WTC11 (cell line): ENCODE data around the gene TMED1. TPM values are rescaled to one million over a fixed set of nuclear protein-coding genes. Genes with fewer than 3 reads are reported as not detected.

Source experiments
- ATAC-seq: fragments of 200-7000 bp; cut with Tn5 transposase; 2 replicates; pipeline ENCODE4 v1.10.0; 2021; ENCODE audit warnings: mild to moderate bottlenecking, moderate library complexity
- CTCF ChIA-PET: fragments of 300-600 bp; sonication (Branson Sonifier 250); formaldehyde crosslinking; loops from one replicate; lab custom pipeline; 2021; ENCODE audit warnings: antibody characterized with exemption; lab: Charles Lee
- POLR2A ChIA-PET: fragments of 350-600 bp; sonication (Branson Sonifier 250); formaldehyde crosslinking; loops from one replicate; lab custom pipeline; 2021; ENCODE audit warnings: antibody characterized with exemption; lab: Charles Lee
- DNase-seq: peaks from one replicate; pipeline ENCODE4 v3.0.0; 2021; ENCODE audit warnings: low spot score
- H3K27ac Mint-ChIP-seq: 2 replicates; pipeline ENCODE4 v1.8.0; 2021; ENCODE audit warnings: mixed read lengths
- H3K27me3 Mint-ChIP-seq: 2 replicates; pipeline ENCODE4 v1.8.0; 2021; ENCODE audit warnings: low read depth, mild to moderate bottlenecking, moderate library complexity, mixed read lengths
- H3K36me3 Mint-ChIP-seq: 2 replicates; pipeline ENCODE4 v1.8.0; 2021; ENCODE audit warnings: mixed read lengths
- H3K4me1 Mint-ChIP-seq: 2 replicates; pipeline ENCODE4 v1.8.0; 2022; ENCODE audit warnings: mixed read lengths
- H3K4me3 Mint-ChIP-seq: 2 replicates; pipeline ENCODE4 v1.8.0; 2021; ENCODE audit warnings: mild to moderate bottlenecking, moderate library complexity, mixed read lengths
- H3K9me3 Mint-ChIP-seq: 2 replicates; pipeline ENCODE4 v1.8.0; 2021; ENCODE audit warnings: mixed read lengths
- CREM ChIP-seq: sonication (generic); formaldehyde crosslinking; IDR thresholded peaks from 2 replicates; pipeline ENCODE4 v1.8.1; 2022; ENCODE audit warnings: mild to moderate bottlenecking, missing genetic modification reagents, moderate library complexity
- EMX1 ChIP-seq: fragments of 250-450 bp; sonication (Bioruptor Pico); IDR thresholded peaks from 2 replicates; pipeline ENCODE4 v1.8.0; 2021; ENCODE audit warnings: mild to moderate bottlenecking
- ESRRA ChIP-seq: sonication (generic); formaldehyde crosslinking; IDR thresholded peaks from 2 replicates; pipeline ENCODE4 v1.8.1; 2022; ENCODE audit warnings: mild to moderate bottlenecking, missing genetic modification reagents, borderline replicate concordance
- FOXK1 ChIP-seq: sonication (generic); formaldehyde crosslinking; IDR thresholded peaks from 2 replicates; pipeline ENCODE4 v1.8.0; 2022; ENCODE audit warnings: mild to moderate bottlenecking, moderate library complexity, missing genetic modification reagents
- FOXP1 ChIP-seq: sonication (generic); formaldehyde crosslinking; IDR thresholded peaks from 2 replicates; pipeline ENCODE4 v1.8.0; 2022; ENCODE audit warnings: missing genetic modification reagents, mild to moderate bottlenecking, moderate library complexity, borderline replicate concordance
- GRHL2 ChIP-seq: fragments of 250-450 bp; sonication (Bioruptor Pico); IDR thresholded peaks from 2 replicates; pipeline ENCODE4 v1.8.0; 2022; ENCODE audit warnings: mild to moderate bottlenecking, moderate library complexity; ENCODE audit not compliant: insufficient replicate concordance, severe bottlenecking
- GTF2I ChIP-seq: fragments of 250-450 bp; sonication (Bioruptor Pico); conservative IDR thresholded peaks from 2 replicates; pipeline ENCODE4 v1.4.0; 2021; ENCODE audit warnings: mild to moderate bottlenecking
- IRF2 ChIP-seq: sonication (generic); formaldehyde crosslinking; IDR thresholded peaks from 2 replicates; pipeline ENCODE4 v1.8.0; 2022; ENCODE audit warnings: low read depth, missing genetic modification reagents, borderline replicate concordance
- JUN ChIP-seq: sonication (generic); formaldehyde crosslinking; IDR thresholded peaks from 2 replicates; pipeline ENCODE4 v1.8.0; 2023; ENCODE audit warnings: mild to moderate bottlenecking, missing genetic modification reagents
- KAT7 ChIP-seq: sonication (generic); formaldehyde crosslinking; IDR thresholded peaks from 2 replicates; pipeline ENCODE4 v1.8.1; 2023; ENCODE audit warnings: missing genetic modification reagents, mild to moderate bottlenecking, borderline replicate concordance
- NFATC4 ChIP-seq: fragments of 250-450 bp; sonication (Bioruptor Pico); IDR thresholded peaks from 2 replicates; pipeline ENCODE4 v1.9.0; 2021; ENCODE audit warnings: mild to moderate bottlenecking
- NFE2L1 ChIP-seq: sonication (generic); formaldehyde crosslinking; IDR thresholded peaks from 2 replicates; pipeline ENCODE4 v1.8.1; 2023; ENCODE audit warnings: missing genetic modification reagents
- NFYB ChIP-seq: sonication (generic); formaldehyde crosslinking; conservative IDR thresholded peaks from 2 replicates; pipeline ENCODE4 v1.8.0; 2022; ENCODE audit warnings: low read depth, missing genetic modification reagents
- NR2C2 ChIP-seq: sonication (generic); formaldehyde crosslinking; IDR thresholded peaks from 2 replicates; pipeline ENCODE4 v1.8.0; 2022; ENCODE audit warnings: mild to moderate bottlenecking, missing genetic modification reagents
- SOX15 ChIP-seq: fragments of 250-450 bp; sonication (Bioruptor Pico); IDR thresholded peaks from 2 replicates; pipeline ENCODE4 v1.9.0; 2021; ENCODE audit warnings: mild to moderate bottlenecking
- ZNF138 ChIP-seq: sonication (generic); formaldehyde crosslinking; conservative IDR thresholded peaks from 2 replicates; pipeline ENCODE4 v1.8.1; 2022; ENCODE audit warnings: mild to moderate bottlenecking, moderate library complexity, missing genetic modification reagents
- ZNF219 ChIP-seq: sonication (generic); formaldehyde crosslinking; IDR thresholded peaks from 2 replicates; pipeline ENCODE4 v1.8.0; 2023; ENCODE audit warnings: missing genetic modification reagents, mild to moderate bottlenecking, borderline replicate concordance
- ZNF232 ChIP-seq: sonication (generic); formaldehyde crosslinking; IDR thresholded peaks from 2 replicates; pipeline ENCODE4 v1.8.0; 2022; ENCODE audit warnings: mild to moderate bottlenecking, missing genetic modification reagents
- ZNF671 ChIP-seq: fragments of 250-450 bp; sonication (Bioruptor Pico); IDR thresholded peaks from 2 replicates; pipeline ENCODE4 v1.8.0; 2021; ENCODE audit warnings: mild to moderate bottlenecking
- total RNA-seq: library from RNA; stranded (reverse); gene quantifications from 3 replicates; pipeline ENCODE4 v1.2.3, GENCODE V29; 2021
- TF ChIP-seq, protein P1 (sequence below): fragments of 250-450 bp; sonication (Bioruptor Pico); IDR thresholded peaks from 2 replicates; pipeline ENCODE4 v1.9.0; 2021; ENCODE audit warnings: mild to moderate bottlenecking, borderline replicate concordance
- TF ChIP-seq, protein P2 (sequence below): sonication (generic); formaldehyde crosslinking; IDR thresholded peaks from 2 replicates; pipeline ENCODE4 v1.8.1; 2022; ENCODE audit warnings: low read depth, mild to moderate bottlenecking, moderate library complexity, missing genetic modification reagents, borderline replicate concordance
- TF ChIP-seq, protein P3 (sequence below): sonication (generic); formaldehyde crosslinking; IDR thresholded peaks from 2 replicates; pipeline ENCODE4 v1.8.1; 2023; ENCODE audit warnings: mild to moderate bottlenecking, missing genetic modification reagents, moderate library complexity
- TF ChIP-seq, protein P4 (sequence below): sonication (generic); formaldehyde crosslinking; IDR thresholded peaks from 2 replicates; pipeline ENCODE4 v1.8.1; 2022; ENCODE audit warnings: missing genetic modification reagents, borderline replicate concordance

The TMED1 gene
- total RNA-seq, 1 experiment from 2014 or later = 28.5 TPM

DNA sequence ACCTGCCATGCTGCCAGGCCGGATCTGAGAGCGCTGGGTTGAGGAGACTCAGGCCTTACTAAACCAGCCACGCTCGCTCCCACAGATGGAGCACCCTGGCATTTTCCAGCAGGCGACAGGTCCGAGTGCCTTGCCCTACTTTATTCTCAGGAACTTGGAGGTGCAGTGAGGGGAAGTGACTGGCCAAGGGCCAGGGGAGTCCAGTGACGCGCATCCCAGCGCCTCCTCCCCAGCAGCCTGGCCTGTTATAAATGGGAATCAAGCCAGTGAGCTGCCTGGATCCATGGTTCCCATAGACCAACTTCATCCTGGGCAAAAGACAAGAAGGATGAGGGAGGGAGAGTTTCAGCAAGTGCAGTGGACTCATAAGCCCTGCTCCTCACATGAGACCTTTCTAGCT is 35.5 kb downstream of the TMED1 start:
- Mint-ChIP-seq H3K4me3 (no peak overlapping the region), H3K36me3 (peaks cover 35% of the 10 kb centered on the region), H3K4me1 (no peaks in the 10 kb centered on the region), H3K9me3 (no peaks in the 10 kb centered on the region), H3K27ac (no peak overlapping the region), H3K27me3 (no peaks in the 10 kb centered on the region)
- no peak for TF ChIP-seq CREM (CRISPR knock-in tag)
- no peak for TF ChIP-seq NFYB
- CTCF ChIA-PET = interaction anchor here (1.4 kb wide), 1 partner anchor 83 kb away, joined by 3 read pairs; the partner anchor contains the start of gene DNM2
- DNase-seq (no peak), ATAC-seq (no peak)
- POLR2A ChIA-PET = no interaction called here

DNA sequence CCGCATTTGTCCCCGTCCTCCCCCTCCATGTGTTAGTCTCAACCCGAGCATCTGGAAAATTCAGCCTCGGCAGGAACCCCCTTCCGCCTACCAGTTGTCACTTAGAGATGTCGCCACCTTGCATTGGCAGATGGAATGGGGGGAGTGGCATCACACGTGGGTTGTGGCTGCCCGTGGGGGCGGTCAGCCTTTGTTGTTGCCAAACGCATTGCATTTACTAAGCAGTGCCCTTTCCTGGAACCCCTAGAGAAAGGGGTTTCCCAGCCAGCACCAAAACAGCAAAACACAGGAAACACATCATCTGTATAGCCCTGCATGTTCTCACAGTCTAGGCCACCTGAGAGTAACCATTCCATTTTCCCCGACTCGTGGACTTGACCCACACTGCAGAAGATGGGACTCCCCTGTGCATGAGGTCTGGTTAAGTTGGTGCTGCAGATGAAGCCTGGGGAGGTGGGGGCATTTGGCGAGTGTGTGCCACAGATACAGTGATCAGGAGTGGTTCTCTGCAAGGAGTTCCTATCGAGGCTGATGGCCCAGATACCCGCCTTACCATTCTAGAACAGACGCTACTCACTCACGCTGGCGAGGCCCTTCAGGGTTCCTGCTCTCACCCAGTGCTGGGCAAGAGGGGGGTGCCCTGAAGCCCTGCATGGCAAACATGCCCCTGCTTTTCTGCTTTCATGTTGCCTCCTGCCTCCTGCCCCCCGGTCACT is 38.3 kb downstream of the TMED1 start:
- Mint-ChIP-seq H3K36me3 (peaks cover 35% of the 10 kb centered on the region), H3K4me3 (no peak overlapping the region), H3K9me3 (no peaks in the 10 kb centered on the region), H3K27ac (no peak overlapping the region), H3K4me1 (no peaks in the 10 kb centered on the region), H3K27me3 (no peaks in the 10 kb centered on the region)
- DNase-seq (no peak), ATAC-seq (no peak)
- POLR2A ChIA-PET = no interaction called here
- CTCF ChIA-PET = interaction anchor here (1.4 kb wide), 1 partner anchor 61 kb away, joined by 4 read pairs; no protein-coding TSS in a partner anchor
- TF ChIP-seq ZNF671 (CRISPR knock-in tag) = no peak
- no peak for TF ChIP-seq ZNF219 (CRISPR knock-in tag)
- TF ChIP-seq FOXP1 (CRISPR knock-in tag) = no peak
- no peak for TF ChIP-seq GTF2I (CRISPR knock-in tag)
- TF ChIP-seq ESRRA (CRISPR knock-in tag) = no peak
- TF ChIP-seq, protein P1, sequence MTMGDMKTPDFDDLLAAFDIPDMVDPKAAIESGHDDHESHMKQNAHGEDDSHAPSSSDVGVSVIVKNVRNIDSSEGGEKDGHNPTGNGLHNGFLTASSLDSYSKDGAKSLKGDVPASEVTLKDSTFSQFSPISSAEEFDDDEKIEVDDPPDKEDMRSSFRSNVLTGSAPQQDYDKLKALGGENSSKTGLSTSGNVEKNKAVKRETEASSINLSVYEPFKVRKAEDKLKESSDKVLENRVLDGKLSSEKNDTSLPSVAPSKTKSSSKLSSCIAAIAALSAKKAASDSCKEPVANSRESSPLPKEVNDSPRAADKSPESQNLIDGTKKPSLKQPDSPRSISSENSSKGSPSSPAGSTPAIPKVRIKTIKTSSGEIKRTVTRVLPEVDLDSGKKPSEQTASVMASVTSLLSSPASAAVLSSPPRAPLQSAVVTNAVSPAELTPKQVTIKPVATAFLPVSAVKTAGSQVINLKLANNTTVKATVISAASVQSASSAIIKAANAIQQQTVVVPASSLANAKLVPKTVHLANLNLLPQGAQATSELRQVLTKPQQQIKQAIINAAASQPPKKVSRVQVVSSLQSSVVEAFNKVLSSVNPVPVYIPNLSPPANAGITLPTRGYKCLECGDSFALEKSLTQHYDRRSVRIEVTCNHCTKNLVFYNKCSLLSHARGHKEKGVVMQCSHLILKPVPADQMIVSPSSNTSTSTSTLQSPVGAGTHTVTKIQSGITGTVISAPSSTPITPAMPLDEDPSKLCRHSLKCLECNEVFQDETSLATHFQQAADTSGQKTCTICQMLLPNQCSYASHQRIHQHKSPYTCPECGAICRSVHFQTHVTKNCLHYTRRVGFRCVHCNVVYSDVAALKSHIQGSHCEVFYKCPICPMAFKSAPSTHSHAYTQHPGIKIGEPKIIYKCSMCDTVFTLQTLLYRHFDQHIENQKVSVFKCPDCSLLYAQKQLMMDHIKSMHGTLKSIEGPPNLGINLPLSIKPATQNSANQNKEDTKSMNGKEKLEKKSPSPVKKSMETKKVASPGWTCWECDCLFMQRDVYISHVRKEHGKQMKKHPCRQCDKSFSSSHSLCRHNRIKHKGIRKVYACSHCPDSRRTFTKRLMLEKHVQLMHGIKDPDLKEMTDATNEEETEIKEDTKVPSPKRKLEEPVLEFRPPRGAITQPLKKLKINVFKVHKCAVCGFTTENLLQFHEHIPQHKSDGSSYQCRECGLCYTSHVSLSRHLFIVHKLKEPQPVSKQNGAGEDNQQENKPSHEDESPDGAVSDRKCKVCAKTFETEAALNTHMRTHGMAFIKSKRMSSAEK (CRISPR knock-in tag) = no peak
- TF ChIP-seq EMX1 = no peak
- TF ChIP-seq FOXK1 (CRISPR knock-in tag) = no peak
- TF ChIP-seq, all 79 proteins: peak for 0

DNA sequence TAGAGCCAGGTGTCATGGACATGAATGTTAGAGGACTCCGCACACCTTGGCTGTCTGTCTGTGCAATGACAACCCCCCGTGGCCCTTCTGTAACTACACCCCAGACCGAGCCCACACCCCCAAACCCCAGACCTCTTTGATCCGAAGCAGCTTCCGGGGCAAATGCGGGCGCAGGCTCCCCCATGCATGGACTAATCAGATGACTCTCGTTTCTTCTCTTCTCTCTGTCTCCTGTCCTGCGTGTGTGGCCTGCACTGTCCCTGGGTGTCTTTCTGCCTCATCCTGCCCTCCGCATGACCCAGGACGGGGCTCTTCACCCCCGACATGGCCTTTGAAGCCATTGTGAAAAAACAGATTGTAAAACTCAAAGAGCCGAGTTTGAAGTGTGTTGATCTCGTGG is 38.9 kb downstream of the TMED1 start:
- Mint-ChIP-seq H3K27me3 (no peaks in the 10 kb centered on the region), H3K36me3 (peaks cover 33% of the 10 kb centered on the region), H3K9me3 (no peaks in the 10 kb centered on the region), H3K27ac (no peak overlapping the region), H3K4me1 (no peaks in the 10 kb centered on the region), H3K4me3 (no peak overlapping the region)
- DNase-seq (no peak), ATAC-seq (no peak)
- ChIA-PET POLR2A (no interaction called here), CTCF (interaction anchor here (1.4 kb wide), 1 partner anchor 61 kb away, joined by 4 read pairs; no protein-coding TSS in a partner anchor)
- TF ChIP-seq NR2C2 (no peak), ZNF232 (CRISPR knock-in tag) (no peak), ZNF138 (CRISPR knock-in tag) (no peak), IRF2 (CRISPR knock-in tag) (no peak), GRHL2 (no peak), JUN (CRISPR knock-in tag) (no peak), NFE2L1 (CRISPR knock-in tag) (no peak), SOX15 (CRISPR knock-in tag) (no peak), KAT7 (no peak), NFATC4 (no peak)
- TF ChIP-seq, protein P2, sequence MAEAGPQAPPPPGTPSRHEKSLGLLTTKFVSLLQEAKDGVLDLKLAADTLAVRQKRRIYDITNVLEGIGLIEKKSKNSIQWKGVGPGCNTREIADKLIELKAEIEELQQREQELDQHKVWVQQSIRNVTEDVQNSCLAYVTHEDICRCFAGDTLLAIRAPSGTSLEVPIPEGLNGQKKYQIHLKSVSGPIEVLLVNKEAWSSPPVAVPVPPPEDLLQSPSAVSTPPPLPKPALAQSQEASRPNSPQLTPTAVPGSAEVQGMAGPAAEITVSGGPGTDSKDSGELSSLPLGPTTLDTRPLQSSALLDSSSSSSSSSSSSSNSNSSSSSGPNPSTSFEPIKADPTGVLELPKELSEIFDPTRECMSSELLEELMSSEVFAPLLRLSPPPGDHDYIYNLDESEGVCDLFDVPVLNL (CRISPR knock-in tag) = no peak
- TF ChIP-seq, protein P3, sequence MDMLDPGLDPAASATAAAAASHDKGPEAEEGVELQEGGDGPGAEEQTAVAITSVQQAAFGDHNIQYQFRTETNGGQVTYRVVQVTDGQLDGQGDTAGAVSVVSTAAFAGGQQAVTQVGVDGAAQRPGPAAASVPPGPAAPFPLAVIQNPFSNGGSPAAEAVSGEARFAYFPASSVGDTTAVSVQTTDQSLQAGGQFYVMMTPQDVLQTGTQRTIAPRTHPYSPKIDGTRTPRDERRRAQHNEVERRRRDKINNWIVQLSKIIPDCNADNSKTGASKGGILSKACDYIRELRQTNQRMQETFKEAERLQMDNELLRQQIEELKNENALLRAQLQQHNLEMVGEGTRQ = no peak
- TF ChIP-seq, protein P4, sequence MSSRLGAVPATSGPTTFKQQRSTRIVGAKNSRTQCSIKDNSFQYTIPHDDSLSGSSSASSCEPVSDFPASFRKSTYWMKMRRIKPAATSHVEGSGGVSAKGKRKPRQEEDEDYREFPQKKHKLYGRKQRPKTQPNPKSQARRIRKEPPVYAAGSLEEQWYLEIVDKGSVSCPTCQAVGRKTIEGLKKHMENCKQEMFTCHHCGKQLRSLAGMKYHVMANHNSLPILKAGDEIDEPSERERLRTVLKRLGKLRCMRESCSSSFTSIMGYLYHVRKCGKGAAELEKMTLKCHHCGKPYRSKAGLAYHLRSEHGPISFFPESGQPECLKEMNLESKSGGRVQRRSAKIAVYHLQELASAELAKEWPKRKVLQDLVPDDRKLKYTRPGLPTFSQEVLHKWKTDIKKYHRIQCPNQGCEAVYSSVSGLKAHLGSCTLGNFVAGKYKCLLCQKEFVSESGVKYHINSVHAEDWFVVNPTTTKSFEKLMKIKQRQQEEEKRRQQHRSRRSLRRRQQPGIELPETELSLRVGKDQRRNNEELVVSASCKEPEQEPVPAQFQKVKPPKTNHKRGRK (CRISPR knock-in tag) = no peak
